ENCODE data around the gene LMNTD2. TPM values are rescaled to one million over a fixed set of nuclear protein-coding genes. Genes with fewer than 3 reads are reported as not detected.

LMNTD2 gene
- total RNA-seq, 1 donor from 2014 or later: 1.1 TPM

- peaks cover 13 to 26% of the 10 kb centered on the region in 2 donors for H3K4me1 ChIP-seq
- H3K27ac ChIP-seq: peak within 1 kb of the TSS; percentile 63 to 64
- TF ChIP-seq CTCF (IDR thresholded peaks at IDR 0.05): no peak
- H3K36me3 ChIP-seq: peaks cover 23 to 27% of the 10 kb centered on the region in 2 donors
- H3K4me3 ChIP-seq: peak within 1 kb of the TSS; percentile 92 to 94
- H3K27me3 ChIP-seq: no peaks in the 10 kb centered on the region
- intact Hi-C loops (cut with DNase I): loop anchor here (1.0 to 2.0 kb wide), 4 partner anchors 25 to 41 kb away; partner anchors contain the start of genes LMNTD2, PHRF1, RASSF7 and RNH1
- no peaks in the 10 kb centered on the region for H3K9me3 ChIP-seq
- DNase-seq (ENCODE audit: low spot score in 2 of 2): peak; percentile 72 to 96
Measured at GRCh38 chr11:535519-536454, 24.8 kb downstream of the LMNTD2 start, which contains the start of gene HRAS. Gene HRAS, minus strand, starts transcription at chr11:535576.

GRCh38 chr11:535210-535518 is 25.4 kb downstream of the LMNTD2 start:
- peaks cover 23 to 27% of the 10 kb centered on the region in 2 donors for H3K36me3 ChIP-seq
- H3K4me3 ChIP-seq: peak overlapping the region; percentile 92 to 94
- peaks cover 13 to 26% of the 10 kb centered on the region in 2 donors for H3K4me1 ChIP-seq
- no peak for TF ChIP-seq CTCF (IDR thresholded peaks at IDR 0.05)
- no peak for DNase-seq (ENCODE audit: low spot score in 2 of 2)
- H3K9me3 ChIP-seq: no peaks in the 10 kb centered on the region
- intact Hi-C loops (cut with DNase I): loop anchor here (1.0 to 2.0 kb wide), 4 partner anchors 25 to 41 kb away; partner anchors contain the start of genes LMNTD2, PHRF1, RASSF7 and RNH1
- peak overlapping the region in 1 of 2 donors; percentile 34 for H3K27ac ChIP-seq
- H3K27me3 ChIP-seq: no peaks in the 10 kb centered on the region

- Histone ChIP-seq H3K27me3 (no peaks in the 10 kb centered on the region), H3K27ac (peak overlapping the region; percentile 3 to 34), H3K36me3 (peaks cover 23 to 27% of the 10 kb centered on the region in 2 donors), H3K4me3 (peak overlapping the region; percentile 92 to 94), H3K9me3 (no peaks in the 10 kb centered on the region), H3K4me1 (peaks cover 13 to 26% of the 10 kb centered on the region in 2 donors)
- intact Hi-C loops (cut with DNase I): loop anchor here (1.0 to 2.0 kb wide), 4 partner anchors 26 to 42 kb away; partner anchors contain the start of genes LMNTD2, PHRF1, RASSF7 and RNH1
- DNase-seq (ENCODE audit: low spot score in 2 of 2): no peak
- TF ChIP-seq CTCF (IDR thresholded peaks at IDR 0.05): no peak
Measured at GRCh38 chr11:534396-535209, 25.9 kb downstream of the LMNTD2 start.

- DNase-seq (ENCODE audit: low spot score in 2 of 2): no peak
Measured at GRCh38 chr11:533586-534395, 26.7 kb downstream of the LMNTD2 start.

More at GRCh38 chr11:533586-534395, 26.7 kb downstream of the LMNTD2 start:
- no peak for TF ChIP-seq CTCF (IDR thresholded peaks at IDR 0.05)
- Histone ChIP-seq H3K9me3 (no peaks in the 10 kb centered on the region), H3K4me3 (peak overlapping the region; percentile 92 to 94), H3K4me1 (peaks cover 13 to 26% of the 10 kb centered on the region in 2 donors), H3K27ac (no peak overlapping the region), H3K27me3 (no peaks in the 10 kb centered on the region), H3K36me3 (peaks cover 23 to 27% of the 10 kb centered on the region in 2 donors)
- intact Hi-C loops (cut with DNase I): loop anchor here (2.0 kb wide), 1 partner anchor 35 kb away; no protein-coding TSS in a partner anchor
